Adrenal gland (tissue), 12 donors: ENCODE results near the gene CNTN5. TPM values are rescaled to one million over a fixed set of nuclear protein-coding genes. Genes with fewer than 3 reads are reported as not detected.

Experiments
- DNase-seq, 7 donors: peaks; one replicate each; pipeline ENCODE4 v3.0.0-alpha.2; 2019 to 2020
- H3K27ac ChIP-seq, 5 donors: fragments of 200-600 bp; sonication (generic) in 4 of 5; 1 replicate in 3 of 5; 2 replicates in 2 of 5; pipeline versions ENCODE4 v1.5.1 to v1.8.0; 2016 to 2020; ENCODE audit warnings: mild to moderate bottlenecking in 1 of 5
- H3K27me3 ChIP-seq: fragments of 200-600 bp; 2 replicates; pipeline ENCODE4 v1.8.0; 2021
- H3K36me3 ChIP-seq, 2 donors: fragments of 200-600 bp; replicated peaks in 1 of 2; 1 replicate in 1 of 2; 2 replicates in 1 of 2; pipeline versions ENCODE4 v1.5.1 to v1.8.0; 2018 to 2022
- H3K4me1 ChIP-seq, 2 donors: fragments of 200-600 bp; replicated peaks in 1 of 2; 1 replicate in 1 of 2; 2 replicates in 1 of 2; pipeline versions ENCODE4 v1.5.1 to v1.8.0; 2018 to 2021
- H3K4me3 ChIP-seq, 4 donors: fragments of 200-600 bp; sonication (generic) in 3 of 4; one replicate each; pipeline ENCODE4 v1.5.1; 2016 to 2018
- H3K9me3 ChIP-seq, 3 donors: fragments of 200-600 bp; sonication (generic) in 1 of 3; replicated peaks in 1 of 3; 1 replicate in 2 of 3; 2 replicates in 1 of 3; pipeline versions ENCODE4 v1.5.1 to v1.8.0; 2016 to 2021
- POLR2A ChIP-seq, 2 donors: fragments of 450-650 bp; IDR thresholded peaks; one replicate each; pipeline ENCODE4 v1.6.1; 2017; ENCODE audit warnings: antibody characterized with exemption in 2 of 2, mild to moderate bottlenecking in 2 of 2, moderate library complexity in 1 of 2
- WGBS, 4 donors: extraction: QIAGEN DNeasy Blood & Tissue Kit in 2 of 4; methylation state at CpG; one replicate each; pipeline versions ENCODE4 v1.1.5 to v1.1.7; 2013 to 2017; 5-methylcytosine and 5-hydroxymethylcytosine counted together
- intact Hi-C, 2 donors: fragments of 100-400 bp; cut with DNase I; formaldehyde crosslinking; loops; one replicate each; pipeline versions ENCODE4 v1.14.1 to v1.15.0; 2022 to 2023
- polyA plus RNA-seq, 3 donors: library from polyadenylated mRNA; stranded (reverse); fragments of 200-250 nt in 2 of 3; fragments of 350-450 nt in 1 of 3; fragmentation: Illumina TruSeq in 1 of 3; extraction: RNeasy Lipid Tissue Mini Kit (QIAGEN cat#74804) in 1 of 3; gene quantifications; one replicate each; pipeline ENCODE4 v1.2.3, GENCODE V29; 2013 to 2014
- total RNA-seq, 9 donors: library from RNA; depleted of rRNA in 4 of 9; stranded (reverse); fragments of >200 nt in 4 of 9; fragments of 120-200 nt in 1 of 9; fragmentation: NEBNext Ultra II Directional in 1 of 9; extraction: Animal tissue kit (Norgen Biotek cat#: 25700) in 1 of 9; gene quantifications; one replicate each; pipeline versions ENCODE4 v1.1.0 to v1.2.4, GENCODE V29; 2013 to 2023
- TF ChIP-seq, protein P1 (sequence below), 6 experiments: fragments of 450-650 bp in 4 of 6; fragments of 200-600 bp in 2 of 6; sonication (generic) in 1 of 6; IDR thresholded peaks; 1 replicate in 5 of 6; 2 replicates in 1 of 6; pipeline versions ENCODE4 v1.5.1 to v1.8.0; 2016 to 2021; ENCODE audit warnings: antibody characterized with exemption in 6 of 6, mild to moderate bottlenecking in 2 of 6, moderate library complexity in 1 of 6
- donor health status: healthy with polysubstance abuse.
- donor health status: Bipolar disorder and iron deficiency.
- donor health status: DM: yes; HTN: yes; CAD: no.
- donor health status: DM: no; HTN: no; CAD: no.
- donor health status: DM: no; HTN: no; CAD: no.
- donor health status: DM: yes; HTN: yes; CAD: no.

The CNTN5 gene
- total and polyA plus RNA-seq, 12 donors = 0.07 to 107 (median 0.30) TPM; not detected in 8

- H3K27me3 ChIP-seq = no peaks in the 10 kb centered on the region
Measured at GRCh38 chr11:99422581-99423427, 402.1 kb downstream of the CNTN5 start.

GRCh38 chr11:99423428-99423983, 402.8 kb downstream of the CNTN5 start:
- intact Hi-C loops = no loop called here
- DNase-seq = no peak
- Histone ChIP-seq H3K27me3 (no peaks in the 10 kb centered on the region), H3K9me3 (no peaks in the 10 kb centered on the region), H3K36me3 (no peaks in the 10 kb centered on the region), H3K27ac (no peak overlapping the region), H3K4me3 (no peak overlapping the region), H3K4me1 (no peaks in the 10 kb centered on the region)
- WGBS, 4 donors = 53 to 63% (median 56%) methylated on average over 4 of the region's 4 CpGs
- TF ChIP-seq POLR2A (IDR thresholded peaks at IDR 0.05) = no peak
- TF ChIP-seq, protein P1, sequence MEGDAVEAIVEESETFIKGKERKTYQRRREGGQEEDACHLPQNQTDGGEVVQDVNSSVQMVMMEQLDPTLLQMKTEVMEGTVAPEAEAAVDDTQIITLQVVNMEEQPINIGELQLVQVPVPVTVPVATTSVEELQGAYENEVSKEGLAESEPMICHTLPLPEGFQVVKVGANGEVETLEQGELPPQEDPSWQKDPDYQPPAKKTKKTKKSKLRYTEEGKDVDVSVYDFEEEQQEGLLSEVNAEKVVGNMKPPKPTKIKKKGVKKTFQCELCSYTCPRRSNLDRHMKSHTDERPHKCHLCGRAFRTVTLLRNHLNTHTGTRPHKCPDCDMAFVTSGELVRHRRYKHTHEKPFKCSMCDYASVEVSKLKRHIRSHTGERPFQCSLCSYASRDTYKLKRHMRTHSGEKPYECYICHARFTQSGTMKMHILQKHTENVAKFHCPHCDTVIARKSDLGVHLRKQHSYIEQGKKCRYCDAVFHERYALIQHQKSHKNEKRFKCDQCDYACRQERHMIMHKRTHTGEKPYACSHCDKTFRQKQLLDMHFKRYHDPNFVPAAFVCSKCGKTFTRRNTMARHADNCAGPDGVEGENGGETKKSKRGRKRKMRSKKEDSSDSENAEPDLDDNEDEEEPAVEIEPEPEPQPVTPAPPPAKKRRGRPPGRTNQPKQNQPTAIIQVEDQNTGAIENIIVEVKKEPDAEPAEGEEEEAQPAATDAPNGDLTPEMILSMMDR (IDR thresholded peaks at IDR 0.05) = no peak

More at GRCh38 chr11:99422581-99423427, 402.1 kb downstream of the CNTN5 start:
- H3K36me3 ChIP-seq = no peaks in the 10 kb centered on the region
- no peaks in the 10 kb centered on the region for H3K9me3 ChIP-seq
- no peak overlapping the region for H3K27ac ChIP-seq
- no peaks in the 10 kb centered on the region for H3K4me1 ChIP-seq
- DNase-seq = no peak
- H3K4me3 ChIP-seq = no peak overlapping the region
- WGBS, 4 donors = 47 to 55% (median 52%) methylated on average over 7 of the region's 7 CpGs
- intact Hi-C loops = no loop called here
- TF ChIP-seq, protein P1 (IDR thresholded peaks at IDR 0.05) = no peak
- no peak for TF ChIP-seq POLR2A (IDR thresholded peaks at IDR 0.05)

- WGBS, 4 donors = 91 to 95% (median 94%) methylated on average over 10 to 12 of the region's 12 CpGs
- Histone ChIP-seq H3K4me3 (no peak overlapping the region), H3K36me3 (no peaks in the 10 kb centered on the region), H3K27ac (no peak overlapping the region), H3K9me3 (no peaks in the 10 kb centered on the region), H3K4me1 (no peaks in the 10 kb centered on the region), H3K27me3 (no peaks in the 10 kb centered on the region)
- no peak for DNase-seq
- TF ChIP-seq POLR2A (IDR thresholded peaks at IDR 0.05) = no peak
- TF ChIP-seq, protein P1 (IDR thresholded peaks at IDR 0.05) = no peak
- intact Hi-C loops = no loop called here
Measured at GRCh38 chr11:99424313-99425084, 403.8 kb downstream of the CNTN5 start.

DNA sequence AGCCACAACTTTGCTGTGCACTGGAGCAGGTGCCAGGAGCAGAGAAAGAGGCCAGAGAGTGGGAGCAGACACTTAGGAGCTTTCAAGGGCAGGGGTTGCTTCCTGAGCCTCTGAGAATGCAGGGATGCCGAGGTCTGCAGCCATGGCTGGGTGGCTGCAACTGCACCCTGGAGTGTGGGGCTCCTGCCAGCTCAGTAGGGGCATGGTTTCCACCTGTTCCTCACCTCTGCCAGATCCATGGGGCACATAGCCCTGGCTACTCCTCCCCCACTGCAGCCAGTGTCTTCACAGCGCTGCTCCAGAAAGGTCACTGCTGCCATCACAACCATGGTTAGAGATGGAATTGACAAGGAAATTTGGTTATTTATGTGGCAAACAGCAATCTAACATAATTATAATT, 404.8 kb downstream of the CNTN5 start:
- Histone ChIP-seq H3K9me3 (peaks cover 0 to 5% (median 0%) of the 10 kb centered on the region in 3 donors), H3K27me3 (no peaks in the 10 kb centered on the region), H3K27ac (no peak overlapping the region), H3K4me3 (no peak overlapping the region), H3K4me1 (no peaks in the 10 kb centered on the region), H3K36me3 (no peaks in the 10 kb centered on the region)
- TF ChIP-seq, protein P1 (IDR thresholded peaks at IDR 0.05) = no peak
- TF ChIP-seq POLR2A (IDR thresholded peaks at IDR 0.05) = no peak
- no peak for DNase-seq
- 45 to 88% (median 65%) methylated on average over 1 to 2 of the region's 2 CpGs for WGBS, 4 donors
- intact Hi-C loops = no loop called here
